NCI-H1048 (cell line): ENCODE results near the gene SLC22A15.
"Not testable (repeated sequence)": the region's sequence is repeated elsewhere in the genome, so short reads cannot be mapped to it uniquely, and the experiment has no call there.

Source experiments
- DNase-seq: peaks from one replicate; lab custom pipeline; 2025; lab: John Stamatoyannopoulos, UW

Gene SLC22A15

DNA sequence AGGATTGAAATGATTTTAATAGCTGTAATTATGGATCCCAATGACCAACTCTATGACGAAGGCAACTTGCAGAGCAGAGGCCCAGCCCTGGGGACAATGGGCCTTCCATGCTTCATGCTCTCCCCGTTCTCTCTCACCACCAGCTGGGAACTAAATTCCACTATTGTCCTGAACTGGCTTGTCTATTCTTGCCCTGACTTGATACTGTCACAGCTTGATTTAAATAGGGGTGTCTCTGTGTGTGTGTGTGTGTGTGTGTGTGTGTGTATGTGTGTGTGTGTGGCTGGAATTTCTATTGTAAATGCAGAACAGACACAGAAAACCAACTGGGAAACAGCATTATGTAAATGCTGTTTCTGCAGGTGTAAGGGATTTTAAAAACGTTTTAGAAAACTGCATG is 57.0 kb downstream of the SLC22A15 start:
- DNase-seq = no peak

DNA sequence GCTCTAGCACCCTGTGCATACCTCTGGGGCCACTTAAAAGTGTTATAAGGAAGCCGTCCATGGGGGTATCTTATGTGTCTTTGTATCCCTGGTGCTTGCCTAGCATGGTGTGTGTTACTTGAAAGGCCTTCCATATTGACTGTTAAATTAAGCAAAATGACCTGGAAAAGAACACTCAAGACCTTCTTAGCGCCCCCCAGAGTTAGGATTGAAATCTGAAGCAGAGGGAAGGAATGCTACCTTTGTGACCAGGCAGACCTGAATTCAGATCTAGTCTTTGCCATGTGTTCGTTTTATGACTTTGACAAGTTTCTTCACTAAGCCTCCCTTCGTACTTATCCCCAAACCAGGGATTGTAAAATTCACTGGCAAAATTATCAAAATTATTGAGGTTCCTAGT is 59.9 kb downstream of the SLC22A15 start:
- DNase-seq = no peak

DNA sequence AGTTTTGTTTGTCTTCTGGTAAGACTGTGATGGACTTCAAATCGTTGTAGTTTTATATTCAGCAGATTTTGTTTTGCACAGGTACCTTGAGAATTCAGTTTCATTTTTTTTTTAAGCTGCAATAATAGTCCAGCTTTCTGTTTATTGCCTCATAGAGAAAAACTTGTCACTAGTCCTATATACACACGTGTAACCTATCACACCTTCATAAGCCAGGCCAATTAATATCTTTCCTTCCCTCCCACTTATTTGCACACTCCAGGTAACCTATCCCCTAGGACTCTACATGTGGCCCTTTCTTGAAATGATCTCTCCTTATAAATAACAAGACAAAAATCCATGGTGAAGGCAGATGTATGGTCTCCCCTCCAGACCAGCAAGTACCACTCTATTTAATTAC is 62.4 kb downstream of the SLC22A15 start:
- no peak for DNase-seq

DNA sequence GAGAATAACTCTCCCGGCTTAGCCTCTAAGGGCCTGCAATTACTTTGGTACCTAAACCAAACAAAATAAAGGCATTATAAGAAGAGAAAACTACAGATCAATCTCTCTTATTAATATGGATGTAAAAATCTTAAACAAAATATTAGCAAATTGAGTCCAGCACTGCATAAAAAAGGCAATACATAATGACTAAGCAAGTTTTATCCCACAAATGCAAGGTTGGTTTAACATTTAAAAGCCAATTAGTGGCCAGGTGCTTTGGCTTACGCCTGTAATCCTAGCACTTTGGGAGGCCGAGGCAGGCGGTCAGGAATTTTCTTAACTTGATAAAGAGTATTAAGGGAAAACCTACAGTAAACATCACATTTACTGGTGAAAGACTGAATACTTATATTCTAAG is 67.8 kb downstream of the SLC22A15 start:
- DNase-seq = no peak

DNA sequence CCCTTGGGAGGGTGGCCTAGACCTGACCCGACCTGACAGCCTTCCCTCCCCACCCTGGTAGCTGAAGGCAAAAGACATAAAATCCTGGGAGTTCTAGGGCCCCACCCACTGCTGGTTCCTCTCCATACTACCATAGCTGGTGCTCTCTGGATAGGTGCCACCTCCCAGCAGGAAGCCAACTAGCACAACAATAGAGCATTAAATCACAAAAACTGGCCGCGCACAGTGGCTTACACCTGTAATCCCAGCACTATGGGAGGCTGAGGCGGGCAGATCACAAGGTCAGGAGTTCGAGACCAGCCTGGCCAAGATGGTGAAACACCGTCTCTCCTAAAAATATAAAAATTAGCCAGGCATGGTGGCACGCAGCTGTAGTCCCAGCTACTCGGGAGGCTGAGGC is 70.6 kb downstream of the SLC22A15 start:
- DNase-seq = not testable (repeated sequence)

DNA sequence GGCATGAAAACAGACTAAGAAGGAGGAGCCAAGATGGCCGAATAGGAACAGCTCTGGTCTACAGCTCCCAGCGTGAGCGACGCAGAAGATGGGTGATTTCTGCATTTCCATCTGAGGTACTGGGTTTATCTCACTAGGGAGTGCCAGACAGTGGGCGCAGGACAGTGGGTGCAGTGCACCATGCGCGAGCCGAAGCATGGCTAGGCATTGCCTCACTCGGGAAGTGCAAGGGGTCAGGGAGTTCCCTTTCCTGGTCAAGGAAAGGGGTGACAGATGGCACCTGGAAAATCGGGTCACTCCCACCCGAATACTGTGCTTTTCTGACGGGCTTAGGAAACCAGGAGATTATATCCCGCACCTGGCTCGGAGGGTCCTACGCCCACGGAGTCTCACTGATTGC is 75.6 kb downstream of the SLC22A15 start:
- DNase-seq = not testable (repeated sequence)

DNA sequence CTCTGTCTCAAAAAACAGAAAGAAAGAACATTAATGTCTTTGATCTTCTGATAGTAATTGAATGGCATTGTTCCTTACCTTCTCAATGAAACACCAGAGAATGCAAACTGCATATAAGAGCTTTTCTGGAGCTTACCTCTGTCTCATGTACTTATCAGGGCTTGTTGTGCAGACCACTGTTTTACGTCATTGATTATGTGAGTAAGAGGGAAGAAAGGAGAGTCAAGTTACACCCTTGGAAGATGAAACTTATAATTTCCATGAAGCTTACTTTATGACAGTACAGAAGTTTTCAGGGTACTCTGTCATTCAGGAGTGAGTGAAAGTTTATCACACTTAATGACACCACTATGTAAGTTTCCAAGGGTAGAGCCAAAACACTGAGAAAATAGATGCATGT is 85.9 kb downstream of the SLC22A15 start:
- no peak for DNase-seq

DNA sequence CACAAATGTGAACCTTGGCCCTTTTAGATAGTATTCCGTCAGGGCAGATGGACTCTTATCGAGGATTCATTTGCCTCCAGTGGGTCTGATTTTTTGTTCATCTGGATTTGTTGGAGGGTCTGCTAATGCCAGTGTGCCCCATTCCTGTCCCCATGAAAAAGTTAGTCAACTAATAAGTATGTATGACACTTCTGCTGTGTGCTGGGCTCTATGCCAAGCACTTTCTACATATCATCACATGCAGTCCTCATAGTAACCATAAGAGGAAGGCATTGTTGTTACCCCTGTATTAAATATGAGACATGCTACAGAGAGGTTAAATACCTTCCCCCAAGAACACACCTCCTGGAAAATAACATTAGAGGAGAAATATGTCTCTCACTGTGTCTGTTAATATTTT is 88.3 kb downstream of the SLC22A15 start:
- no peak for DNase-seq

DNA sequence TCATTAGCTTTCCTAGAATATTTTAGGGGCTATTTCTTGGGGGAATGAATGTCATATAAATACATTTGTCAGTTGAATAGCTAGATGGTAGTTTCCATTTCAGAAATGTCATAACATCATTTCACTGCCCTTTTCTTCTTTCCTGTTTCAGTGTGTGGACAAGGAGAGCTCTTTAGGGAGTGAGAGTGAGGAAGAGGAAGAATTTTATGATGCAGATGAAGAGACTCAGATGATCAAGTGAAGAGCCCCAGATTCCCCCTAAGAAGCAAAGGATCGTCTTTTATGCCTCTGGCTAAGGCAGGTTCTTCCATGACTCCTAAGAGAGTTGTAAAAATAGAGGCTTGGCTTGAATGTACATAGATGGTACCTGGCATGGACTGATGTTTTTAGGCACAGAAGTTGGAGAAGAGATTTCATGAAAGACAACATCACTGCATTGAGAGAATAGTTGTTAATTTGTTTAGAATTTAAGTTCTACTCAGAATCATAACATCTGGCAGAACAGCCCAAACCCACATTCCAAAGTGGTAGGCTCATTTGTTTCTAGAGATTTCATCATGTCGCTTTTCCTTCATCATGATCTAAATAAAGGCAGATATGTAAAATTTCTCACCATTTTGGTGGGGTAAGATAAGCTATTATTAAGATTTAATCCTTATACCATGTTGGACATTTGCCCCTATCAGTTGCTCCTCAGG is 90.7 kb downstream of the SLC22A15 start:
- DNase-seq = no peak

DNA sequence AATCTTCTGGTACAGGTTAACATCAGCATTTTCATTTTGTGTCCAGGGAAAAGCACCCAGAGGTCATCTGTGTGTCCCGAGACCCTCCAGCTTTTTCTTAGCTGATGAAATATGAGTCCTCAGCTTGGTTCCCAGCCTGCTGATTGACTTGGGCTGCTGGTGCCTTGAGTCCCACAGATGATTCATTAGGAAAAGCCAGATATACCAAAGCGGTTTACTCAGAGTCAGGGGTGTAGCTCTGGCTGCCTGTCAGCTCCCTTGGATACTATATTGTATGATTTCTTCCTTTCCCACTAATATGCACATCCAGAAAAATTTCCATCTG is 91.2 kb downstream of the SLC22A15 start:
- no peak for DNase-seq

DNA sequence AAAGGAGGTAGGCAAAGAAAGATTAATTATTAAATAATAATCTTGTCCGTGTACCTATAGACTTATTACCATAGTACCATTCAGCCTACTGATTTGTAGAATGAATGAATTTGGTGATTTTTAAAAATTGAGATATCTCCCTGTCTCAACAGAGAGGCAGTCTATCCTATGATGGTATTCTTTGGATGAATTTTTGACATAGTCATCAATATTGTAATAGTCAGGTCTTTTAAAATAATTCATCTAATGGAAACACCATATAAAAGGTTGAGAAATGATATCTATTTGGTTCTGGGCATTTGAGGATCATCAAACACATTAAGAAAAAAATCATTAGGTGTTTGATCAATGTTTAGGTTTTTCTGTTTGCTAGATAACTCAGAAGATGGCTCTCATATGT is 99.3 kb downstream of the SLC22A15 start:
- DNase-seq = no peak

DNA sequence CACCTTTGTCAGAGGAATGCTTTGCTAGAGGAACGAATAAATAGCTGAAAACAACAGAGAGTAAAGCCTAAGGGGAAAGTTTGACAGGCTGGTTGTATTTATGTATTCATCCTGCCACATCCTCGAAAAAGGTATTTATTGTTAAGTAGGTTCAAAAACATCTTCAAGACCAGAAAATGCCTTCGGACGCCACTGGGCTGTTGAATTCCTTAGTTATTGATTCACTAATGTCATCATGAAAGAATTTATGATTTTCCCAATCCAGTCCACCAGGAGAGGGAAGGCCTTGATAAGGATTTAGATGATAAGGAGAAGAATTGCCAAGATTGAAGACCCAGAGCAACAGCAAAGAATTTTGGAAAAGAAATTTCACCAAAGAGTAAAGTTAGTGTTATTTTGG is 99.7 kb downstream of the SLC22A15 start:
- no peak for DNase-seq

DNA sequence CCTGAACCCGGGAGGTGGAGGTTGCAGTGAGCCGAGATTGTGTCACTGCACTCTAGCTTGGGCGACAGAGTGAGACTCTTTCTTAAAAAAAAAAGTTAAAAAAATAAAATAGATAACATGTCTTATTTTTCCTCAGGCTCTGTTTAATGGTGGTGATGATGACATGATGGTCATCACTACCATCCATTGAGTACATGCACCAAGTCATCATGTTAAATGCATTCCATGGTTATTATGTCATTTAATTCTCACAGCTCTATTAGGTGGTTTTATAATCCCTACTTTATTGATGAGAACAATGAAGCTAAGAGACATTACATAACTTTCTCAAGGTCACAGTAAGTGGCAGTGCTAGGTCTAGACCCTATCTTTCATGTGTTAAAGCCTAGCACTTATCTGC is 100.5 kb downstream of the SLC22A15 start:
- no peak for DNase-seq

DNA sequence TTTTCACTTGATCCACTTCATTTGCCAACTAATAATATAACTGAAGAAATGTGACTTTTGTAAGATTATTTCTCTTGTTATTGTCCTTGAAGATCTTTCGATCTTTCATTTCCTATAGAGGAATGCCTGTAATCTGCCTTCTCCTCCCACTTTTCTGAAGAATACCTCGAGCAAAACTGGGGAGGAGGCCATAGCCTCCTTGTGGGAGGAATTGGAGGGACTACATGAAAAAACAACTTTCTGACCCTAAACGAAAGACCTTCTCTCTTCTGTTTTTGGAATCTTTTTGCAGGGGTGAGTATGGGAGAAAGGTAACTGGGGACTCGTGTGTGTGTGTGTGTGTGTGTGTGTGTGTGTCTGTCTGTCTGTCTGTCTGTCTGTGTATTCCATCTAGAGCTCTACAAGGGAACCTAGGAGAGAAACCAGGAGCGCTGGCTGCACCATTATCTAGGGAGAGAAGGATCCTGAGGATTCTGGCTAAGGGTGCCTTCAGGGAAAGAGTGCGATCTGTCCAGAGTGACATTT is 102.4 kb downstream of the SLC22A15 start:
- no peak for DNase-seq

DNA sequence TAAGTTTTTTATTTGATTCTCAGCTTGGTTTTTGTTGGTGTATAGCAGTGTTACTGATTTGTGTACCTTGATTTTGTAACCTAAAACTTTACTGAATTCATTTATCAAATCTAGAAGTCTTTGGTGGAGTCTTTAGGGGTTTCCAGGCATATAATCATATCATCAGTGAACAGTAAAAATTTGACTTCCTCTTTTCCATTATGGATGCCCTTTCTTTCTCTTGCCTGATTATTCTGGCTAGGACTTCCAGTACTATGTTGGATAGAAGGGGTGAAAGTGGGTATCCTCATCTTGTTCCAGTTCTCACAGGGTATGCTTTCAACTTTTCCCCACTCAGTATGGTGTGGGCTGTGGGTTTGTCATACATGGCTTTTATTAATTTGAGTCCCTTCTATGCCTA is 111.3 kb downstream of the SLC22A15 start:
- DNase-seq = no peak

DNA sequence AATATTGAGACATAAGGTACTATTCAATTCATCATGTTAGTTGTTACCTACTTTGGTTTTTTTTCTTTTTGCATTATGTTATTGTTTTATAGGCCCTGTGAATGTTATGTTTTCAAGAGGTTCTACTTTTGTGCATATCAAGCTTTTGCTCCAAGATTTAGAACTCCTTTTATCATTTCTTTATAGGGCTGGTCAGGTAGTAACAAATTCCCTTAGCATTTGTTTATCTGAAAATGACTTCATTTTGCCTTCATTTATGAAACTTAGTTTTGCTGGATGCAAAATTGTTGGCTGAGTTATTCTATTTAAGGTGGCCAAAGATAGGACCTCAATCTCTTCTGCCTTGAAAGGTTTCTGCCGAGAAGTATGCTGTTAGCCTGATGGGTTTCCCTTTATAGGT is 113.6 kb downstream of the SLC22A15 start:
- no peak for DNase-seq

DNA sequence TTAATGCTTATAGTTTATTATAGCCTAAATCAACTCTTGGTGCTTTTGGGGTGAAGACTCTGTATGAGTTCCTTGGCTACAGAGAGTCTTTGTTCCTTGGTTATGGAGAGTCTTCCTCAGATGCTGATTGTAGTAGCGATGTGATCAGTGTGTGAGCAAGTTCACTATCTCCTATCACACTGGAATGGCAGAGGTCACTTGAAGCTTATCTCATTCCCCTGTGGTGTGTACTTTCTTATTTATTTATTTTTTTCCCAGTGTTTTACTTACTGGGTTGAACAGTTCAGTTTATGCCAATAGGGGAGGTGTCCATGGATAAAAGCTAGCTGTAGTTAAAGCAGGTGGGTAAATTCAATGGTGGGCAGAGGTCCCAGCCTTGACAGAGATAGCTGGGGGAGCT is 114.8 kb downstream of the SLC22A15 start:
- DNase-seq = no peak

DNA sequence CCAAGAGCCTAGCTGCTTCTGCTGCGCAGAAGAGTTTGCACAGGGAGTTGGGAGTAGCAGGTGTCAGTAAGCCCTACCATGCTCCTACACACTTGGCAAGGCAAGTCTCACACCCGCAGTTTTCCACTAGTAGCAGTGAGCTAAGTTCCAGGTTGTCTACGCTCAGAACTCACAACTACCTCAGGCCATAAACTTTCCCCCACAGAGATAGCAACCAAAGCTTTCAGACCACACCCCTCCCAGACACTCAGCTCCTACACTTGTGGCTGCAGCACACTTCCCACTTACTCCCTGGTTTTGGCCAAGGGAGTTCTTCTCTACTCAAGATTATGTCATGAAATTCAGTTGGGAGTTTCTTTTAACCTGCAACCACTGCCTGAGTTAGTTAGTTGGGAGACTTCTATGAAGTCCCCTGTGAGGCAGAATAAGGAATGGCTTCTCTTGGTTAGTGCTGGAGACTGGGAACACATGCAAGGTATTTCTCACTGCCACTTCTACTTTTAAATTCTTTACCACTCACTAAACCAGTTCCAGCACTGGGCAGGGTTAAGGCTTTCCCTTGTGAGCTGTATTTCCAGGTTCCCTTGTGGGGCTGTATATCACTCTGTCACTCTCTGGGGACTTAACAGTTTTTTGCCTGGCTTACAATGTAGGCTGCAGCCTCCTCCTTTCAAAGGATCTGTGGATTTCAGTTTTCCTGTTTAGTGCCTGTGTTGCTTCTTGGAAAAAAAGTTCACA is 116.6 kb downstream of the SLC22A15 start:
- DNase-seq = no peak

DNA sequence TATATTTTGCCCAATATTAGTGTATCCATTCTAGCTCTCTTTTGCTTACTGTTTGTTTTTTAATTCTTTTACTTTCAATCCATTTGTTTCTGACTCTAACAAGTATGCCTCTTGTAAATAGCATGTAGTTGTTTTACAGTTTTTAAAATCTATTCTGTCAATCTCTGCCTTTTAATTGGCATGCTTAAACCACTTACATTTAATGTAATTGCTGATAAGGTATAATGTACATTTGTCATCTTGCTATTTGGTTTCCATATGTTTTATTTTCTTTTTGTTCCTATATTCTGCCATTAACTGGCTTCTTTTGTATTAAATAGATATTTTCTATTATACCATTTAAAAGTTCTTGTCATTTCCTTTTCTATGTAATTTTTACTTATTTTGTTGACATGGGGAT is 118.7 kb downstream of the SLC22A15 start:
- DNase-seq = no peak

DNA sequence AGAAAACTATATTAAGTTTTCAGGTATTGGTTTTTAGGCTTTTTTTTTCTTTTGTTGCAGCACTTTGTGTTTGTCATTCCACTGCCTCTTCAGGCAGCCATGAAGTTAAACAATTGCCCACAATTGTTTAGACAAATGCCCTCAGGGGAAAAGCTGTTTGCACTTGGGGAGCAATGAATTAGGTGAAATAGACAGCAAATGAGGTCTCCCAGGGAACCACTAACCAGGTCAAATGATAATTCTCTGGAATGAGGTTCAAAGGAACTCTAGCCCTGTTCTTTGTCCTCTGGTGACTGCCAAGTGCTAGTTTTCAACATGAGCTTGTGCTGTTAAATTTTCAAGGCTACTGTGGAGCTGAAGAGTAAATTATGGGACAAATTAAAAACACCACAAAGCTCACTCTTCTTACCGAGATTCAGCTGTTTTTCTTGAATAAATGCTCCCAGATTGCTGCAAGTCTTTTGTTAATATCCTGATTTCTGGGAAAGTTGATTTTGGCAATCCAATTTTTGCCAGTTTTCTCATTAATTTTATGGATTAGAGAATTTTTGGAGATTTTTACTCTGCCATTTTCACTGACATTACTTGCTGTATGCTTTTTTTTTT is 119.8 kb downstream of the SLC22A15 start:
- no peak for DNase-seq

DNA sequence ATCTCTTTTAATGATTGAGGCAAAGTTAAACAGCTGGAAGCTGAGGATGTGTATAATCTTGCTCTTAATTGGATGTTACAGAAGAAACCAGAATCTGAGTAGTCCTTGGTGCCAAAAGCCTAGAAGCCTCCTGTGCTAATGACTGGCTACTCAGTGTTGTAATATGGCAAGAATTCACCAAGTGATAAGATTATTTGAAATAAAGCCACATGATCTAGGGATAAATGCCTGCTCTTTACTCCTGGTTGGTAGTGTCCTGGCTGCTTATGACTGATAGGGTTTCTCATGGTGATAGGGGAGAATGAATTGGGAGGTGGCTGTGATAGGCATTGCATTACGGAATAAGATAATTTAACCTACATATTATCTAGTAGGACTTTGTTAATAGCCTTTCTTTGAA is 121.3 kb downstream of the SLC22A15 start:
- no peak for DNase-seq

DNA sequence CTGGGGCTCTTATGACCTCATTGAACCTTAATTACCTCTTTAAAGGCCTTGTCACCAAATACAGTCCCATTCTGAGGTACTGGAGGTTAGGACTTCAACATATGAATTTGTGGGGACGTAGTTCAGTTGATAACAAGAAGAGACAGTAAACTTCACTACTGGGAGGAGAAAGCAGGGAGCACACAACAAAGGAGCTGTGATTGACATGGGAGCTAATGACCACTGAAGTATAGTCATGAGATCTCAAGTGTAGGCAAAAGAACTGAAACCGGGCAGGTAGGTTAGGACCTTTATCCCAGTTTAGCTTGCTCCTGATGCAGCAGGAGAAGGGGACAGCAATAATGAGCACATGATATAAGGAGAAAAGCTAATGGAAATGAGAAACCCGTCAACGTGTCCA is 123.1 kb downstream of the SLC22A15 start:
- no peak for DNase-seq

DNA sequence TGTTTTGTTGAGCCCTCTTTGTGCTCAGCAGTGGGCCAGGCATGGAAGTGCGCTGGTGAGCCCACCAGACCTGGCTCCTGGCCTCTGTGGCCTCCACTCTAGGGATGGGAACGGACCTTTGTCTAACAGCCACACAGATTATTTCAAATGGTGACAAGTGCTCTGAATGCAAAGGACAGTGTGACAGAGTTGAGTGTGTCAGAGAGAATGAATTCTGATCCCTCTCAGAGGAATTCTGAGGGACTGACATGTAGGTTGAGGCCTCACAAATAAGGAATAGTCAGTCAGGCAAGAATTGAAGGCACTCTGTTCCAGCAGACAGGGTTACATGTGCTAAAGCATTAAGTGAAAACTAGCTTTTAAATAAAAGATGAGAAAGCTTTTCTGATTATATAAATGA is 123.6 kb downstream of the SLC22A15 start:
- no peak for DNase-seq
